Stimulated activated CD4-positive, alpha-beta T cell treated with anti-CD3 and anti-CD28 coated beads, Interleukin-4, amount 100 ng/mL, for 4 hours (primary cell): ENCODE data around the gene DEPDC7.
"Not testable (repeated sequence)": the region's sequence is repeated elsewhere in the genome, so short reads cannot be mapped to it uniquely, and the experiment has no call there.

Source experiments
- DNase-seq, 2 experiments: peaks; one replicate each; pipeline ENCODE4 v3.0.0-alpha.2; 2020

DEPDC7 gene

DNA sequence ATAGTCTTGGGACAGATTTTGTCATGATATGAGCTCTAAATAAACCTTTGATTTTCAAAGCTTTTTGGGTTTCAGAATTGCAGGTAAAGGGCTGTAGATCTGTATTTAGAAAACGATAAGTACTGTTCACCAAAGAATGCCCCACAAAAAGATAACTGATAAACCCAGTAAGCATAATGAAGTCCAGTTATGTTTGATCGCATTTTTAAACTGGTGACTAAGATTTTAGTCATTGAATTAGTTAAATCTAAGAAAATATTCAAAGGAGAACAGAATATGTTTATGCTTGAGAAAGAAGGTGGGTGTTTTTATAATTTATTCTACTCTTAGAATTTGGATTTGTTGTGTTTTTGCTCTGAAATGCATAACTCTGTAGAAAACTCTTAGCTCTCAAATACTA, 11.6 kb downstream of the DEPDC7 start:
- DNase-seq, result no peak

DNA sequence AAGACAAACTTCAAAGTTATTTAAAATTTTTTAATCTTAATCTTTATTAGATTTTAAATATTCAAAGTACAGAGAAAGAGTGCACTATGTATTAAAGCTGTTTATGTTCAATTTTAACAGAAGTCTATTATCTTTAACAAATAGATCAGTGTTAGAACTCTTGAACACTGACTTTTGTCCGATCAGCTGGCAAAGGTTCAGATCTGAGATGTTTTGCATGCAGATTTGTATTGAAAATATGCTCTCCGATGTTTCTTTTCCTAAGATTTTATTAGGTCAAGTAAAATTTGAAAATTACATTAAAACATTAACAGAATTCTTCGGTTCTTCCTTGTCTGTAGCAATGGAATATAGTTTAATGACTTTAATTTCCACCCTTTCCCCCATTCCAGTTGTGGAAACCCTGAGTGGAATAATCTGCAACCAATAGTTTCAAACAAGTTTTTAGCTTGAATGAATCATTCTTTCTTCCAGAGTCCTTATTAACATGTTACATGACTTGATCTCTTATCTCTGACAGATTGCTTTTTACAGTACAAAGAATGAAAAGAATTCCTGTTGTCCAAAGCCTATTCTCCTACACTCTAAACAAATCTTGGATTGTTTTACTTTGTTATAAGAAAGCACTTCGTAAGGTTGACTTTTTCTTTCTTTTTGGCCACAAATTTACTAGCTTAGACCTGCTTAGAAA, 12.3 kb downstream of the DEPDC7 start:
- no peak for DNase-seq

GRCh38 chr11:33028537-33028914, 12.8 kb downstream of the DEPDC7 start:
- DNase-seq, result no peak

- DNase-seq, result not testable (repeated sequence)
These were observed 13.5 kb downstream of the DEPDC7 start for GRCh38 chr11:33029218-33029617.

DNA sequence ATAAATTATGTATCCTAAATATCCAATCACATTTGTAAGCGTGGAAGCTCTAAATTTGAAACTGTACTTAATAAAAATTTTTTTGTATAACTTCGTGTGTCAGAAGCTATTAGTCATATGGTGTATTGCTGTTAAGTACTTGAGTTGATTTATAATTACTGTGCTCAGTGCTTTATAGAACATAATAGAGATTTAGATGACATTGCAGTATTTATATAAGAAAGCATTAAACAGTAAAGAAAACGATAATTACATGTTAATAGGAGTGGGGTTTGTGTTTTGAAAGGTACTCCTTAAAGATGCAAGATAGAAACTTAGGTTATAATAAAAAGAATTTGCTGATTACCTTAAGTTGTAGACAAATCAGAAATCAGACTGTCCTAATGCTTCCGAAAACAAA, 17.8 kb downstream of the DEPDC7 start:
- DNase-seq, result no peak

DNA sequence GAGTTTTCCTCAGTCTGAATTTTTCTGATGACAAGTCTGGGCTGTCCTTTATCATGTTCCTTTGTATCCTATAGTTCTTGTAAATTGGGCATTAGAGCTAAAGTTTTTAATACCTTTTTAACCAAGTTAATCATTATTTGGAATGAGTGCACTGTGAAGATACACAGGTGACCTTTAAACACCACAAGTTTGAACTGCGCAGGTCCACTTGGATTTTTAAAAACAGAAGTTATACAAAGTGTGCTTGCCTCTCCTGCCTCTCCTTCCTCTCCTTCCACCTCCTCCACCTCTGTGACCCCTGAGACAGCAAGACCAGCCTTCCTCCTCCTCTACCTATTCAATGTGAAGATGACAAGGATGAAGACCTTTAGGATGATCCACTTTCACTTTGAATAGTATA, 19.3 kb downstream of the DEPDC7 start:
- no peak for DNase-seq

DNA sequence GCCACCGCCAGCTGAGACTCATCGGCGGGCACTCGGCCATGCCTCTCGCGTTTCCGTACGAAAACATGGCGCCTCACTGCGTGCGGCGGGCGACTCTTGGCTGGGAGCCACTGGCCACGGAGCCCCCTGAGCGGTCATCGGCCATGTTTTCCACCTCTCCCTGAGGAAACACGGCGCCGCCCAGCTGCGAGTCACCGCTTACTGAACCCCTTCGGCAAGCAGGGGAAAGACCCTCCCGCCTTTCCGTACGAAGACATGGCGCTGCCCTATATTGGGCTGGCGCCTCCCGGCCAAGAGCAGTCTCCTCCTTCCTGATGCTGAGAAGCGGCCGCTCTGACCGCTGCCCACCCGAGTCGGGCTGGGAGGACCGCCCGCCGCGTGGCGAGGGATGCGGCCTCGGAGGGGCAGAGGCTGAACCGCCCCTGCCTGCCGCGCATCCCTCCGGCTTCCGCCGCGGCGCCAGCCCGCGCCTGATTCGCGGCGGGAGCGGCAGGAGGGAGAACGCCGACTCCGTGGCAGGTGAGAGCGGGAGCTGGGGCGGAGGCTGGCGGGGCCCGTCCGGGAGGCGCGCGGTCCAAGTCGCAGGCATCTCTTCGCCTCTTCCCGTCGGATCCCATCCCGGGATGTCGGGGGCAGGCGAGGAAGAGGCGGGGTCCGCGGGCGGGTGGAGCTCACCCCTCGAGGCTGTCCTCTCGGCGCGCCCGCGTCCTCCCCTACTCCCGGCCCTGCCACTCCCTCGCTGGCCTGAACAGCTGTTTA, 23.8 kb downstream of the DEPDC7 start, which contains the start of gene TCP11L1:
TCP11L1 (plus strand) TSS at position 299 of the 759 bp plus-strand sequence. CDS start 4,202 bp downstream, outside the sequence.
- DNase-seq, result peak in 1 of 2 experiments; percentile 75

GRCh38 chr11:33040033-33040861, 24.6 kb downstream of the DEPDC7 start:
- peak; percentile 23 to 24 for DNase-seq

DNA sequence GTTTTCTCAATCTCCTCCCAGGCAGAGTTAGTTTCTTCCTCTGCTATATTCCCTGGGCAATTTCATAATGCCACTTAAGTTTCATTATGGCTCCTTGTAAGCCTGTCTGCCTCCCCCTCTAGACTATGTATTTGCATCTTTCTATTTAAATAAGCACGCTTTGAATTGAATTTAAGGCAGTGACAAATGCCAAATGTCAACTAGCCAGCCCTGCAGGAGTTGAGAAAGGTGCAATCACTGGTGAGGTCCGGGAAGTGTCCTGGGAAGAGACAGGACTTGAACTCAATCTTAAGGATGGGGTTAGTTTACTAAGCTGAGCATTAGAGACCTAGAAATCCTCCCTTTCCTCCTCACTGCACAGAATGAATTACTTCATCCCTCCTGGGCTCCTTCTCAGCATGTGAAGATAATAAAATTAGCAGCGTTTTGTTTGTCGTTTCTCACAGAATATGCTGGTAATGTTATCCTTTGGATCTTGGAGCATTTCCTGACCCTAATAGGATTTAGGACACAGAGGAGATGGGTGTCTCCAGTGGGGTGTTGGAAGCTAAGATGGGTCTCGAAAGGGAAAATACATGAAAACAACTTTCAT, 25.3 kb downstream of the DEPDC7 start:
- DNase-seq, result no peak

DNA sequence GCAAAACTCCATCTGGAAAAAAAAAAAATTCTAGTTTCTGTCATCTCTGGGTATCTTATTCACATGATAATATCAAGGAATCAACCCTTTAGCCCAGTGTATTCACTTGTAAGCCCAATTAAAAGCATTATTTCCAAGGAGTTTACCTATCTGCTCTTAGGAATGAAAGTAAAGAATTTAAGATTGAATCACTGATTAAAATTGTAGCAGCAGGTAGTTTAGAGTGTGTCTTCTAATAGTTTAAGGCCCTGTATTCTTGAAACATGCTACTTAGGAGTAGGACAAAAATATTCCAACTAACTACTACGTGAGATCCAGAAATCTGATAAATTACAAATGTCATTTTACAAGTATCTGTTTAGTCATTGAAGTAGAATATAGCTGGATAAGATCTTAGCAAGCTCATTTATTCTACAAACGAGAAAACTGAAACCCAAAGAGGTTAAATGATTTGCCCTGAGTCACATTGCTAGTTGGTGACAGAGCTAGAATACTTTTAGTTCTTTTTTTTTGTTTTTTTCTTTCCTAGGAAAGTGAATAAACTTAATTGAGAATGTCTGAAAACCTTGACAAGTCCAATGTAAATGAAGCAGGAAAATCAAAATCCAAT, 27.6 kb downstream of the DEPDC7 start:
- DNase-seq, result no peak

- DNase-seq, result no peak
These were observed 28.6 kb downstream of the DEPDC7 start for GRCh38 chr11:33044285-33044756.

GRCh38 chr11:33045551-33046255, 30.0 kb downstream of the DEPDC7 start:
- no peak for DNase-seq

GRCh38 chr11:33048701-33049100, 33.0 kb downstream of the DEPDC7 start:
- not testable (repeated sequence) for DNase-seq

DNA sequence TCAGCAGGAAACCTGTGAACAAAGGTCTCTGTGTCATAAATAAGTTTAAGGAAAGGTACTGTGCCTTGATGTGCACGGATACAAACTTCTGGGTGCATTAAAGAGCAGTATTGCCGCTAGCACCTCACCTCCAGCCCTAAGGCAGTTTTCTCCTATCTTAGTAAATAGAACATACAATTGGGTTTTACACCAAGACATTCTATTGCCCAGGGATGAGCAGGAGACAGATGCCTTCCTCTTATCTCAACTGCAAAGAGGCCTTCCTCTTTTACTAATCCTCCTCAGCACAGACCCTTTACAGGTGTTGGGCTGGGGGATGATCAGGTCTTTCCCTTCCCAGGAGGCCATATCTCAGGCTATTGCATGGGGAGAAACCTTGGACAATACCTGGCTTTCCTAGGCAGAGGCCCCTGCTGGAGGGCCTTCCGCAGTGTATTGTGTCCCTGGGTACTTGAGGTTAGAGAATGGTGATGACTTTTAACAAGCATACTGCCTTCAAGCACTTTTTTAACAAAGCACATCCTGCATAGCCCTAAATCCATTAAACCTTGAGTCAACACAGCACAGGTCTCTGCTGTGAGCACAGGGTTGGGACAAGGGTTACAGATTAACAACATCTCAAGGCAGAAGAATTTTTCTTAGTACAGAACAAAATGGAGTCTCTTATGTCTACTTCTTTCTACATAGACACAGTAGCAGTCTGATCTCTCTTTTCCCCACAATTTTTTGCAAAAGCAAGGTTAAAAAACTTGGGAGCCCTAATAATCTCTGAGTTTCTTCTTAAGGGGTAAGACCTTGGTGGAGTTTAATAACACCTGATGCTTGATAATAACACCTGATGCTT, 34.1 kb downstream of the DEPDC7 start:
- DNase-seq, result not testable (repeated sequence)

DNA sequence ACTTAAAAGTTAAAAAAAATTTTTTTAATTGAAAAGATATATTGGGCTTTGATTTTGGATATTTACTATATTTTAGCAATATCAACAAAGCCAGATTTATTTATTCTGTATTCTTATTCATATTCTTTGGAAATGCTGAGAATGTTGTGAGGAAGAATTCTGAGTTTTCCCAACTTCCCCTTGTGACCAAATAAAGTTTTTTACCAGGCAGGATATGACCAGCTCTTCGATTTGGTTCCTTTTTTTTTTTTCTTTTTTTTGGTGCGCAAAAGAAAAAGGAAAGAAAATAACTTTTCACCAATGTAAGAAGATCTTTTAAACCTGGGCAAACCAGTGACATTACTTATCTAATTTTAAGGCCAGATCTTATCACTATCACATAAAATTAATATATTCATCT, 36.6 kb downstream of the DEPDC7 start:
- DNase-seq, result no peak

DNA sequence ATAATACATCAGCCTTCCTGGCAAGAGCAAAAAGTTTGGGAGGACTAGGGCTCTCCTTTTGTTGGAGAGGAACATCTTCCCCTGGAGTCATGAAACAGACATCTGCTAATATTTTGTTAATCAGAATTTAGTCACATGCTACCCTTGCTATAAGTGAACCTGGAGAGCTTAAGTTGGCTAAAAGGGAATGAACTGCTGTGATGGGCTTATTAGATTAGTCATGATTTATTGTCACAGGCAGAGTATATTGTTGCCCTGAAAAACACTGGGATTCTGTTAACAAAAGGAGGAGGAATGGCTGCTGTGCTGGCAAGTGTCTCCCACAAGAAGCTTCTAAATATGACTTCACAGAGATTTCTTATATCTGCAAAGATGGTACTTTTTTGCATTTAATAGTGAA, 39.7 kb downstream of the DEPDC7 start:
- no peak for DNase-seq

GRCh38 chr11:33057284-33057683, 41.6 kb downstream of the DEPDC7 start:
- DNase-seq, result no peak

DNA sequence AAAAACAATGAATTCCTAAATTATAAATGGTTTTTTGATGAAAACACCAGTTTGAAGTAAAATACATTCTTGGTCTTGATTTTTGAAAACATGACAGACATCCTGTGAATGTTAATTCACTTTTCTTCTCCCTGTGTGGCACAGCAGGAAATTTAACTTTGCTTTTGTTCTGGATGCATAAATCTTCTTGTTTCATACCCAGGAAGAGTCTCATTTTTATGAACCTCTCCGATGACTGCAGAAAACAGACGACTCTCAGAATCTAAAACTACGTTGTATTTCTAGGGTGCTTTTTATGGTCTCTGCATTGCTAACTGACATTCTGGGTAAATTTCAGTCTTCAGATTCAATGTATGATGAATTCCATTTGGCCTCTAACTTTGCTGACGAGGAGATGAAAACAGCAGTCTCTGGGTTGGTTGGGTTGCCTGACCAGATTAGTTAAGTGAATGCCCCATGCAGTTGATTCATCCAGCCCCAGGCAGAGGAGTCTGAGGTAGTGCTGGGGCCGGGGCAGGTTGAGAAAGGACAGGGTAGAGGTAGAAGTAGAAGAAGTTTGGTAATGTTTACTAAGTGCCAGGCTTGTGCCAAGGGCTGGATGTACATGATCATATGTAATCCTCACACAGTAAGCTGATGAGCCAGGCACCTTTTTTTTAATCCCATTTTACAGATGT, 43.8 kb downstream of the DEPDC7 start:
- no peak for DNase-seq

GRCh38 chr11:33060271-33060670, 44.6 kb downstream of the DEPDC7 start:
- no peak for DNase-seq

DNA sequence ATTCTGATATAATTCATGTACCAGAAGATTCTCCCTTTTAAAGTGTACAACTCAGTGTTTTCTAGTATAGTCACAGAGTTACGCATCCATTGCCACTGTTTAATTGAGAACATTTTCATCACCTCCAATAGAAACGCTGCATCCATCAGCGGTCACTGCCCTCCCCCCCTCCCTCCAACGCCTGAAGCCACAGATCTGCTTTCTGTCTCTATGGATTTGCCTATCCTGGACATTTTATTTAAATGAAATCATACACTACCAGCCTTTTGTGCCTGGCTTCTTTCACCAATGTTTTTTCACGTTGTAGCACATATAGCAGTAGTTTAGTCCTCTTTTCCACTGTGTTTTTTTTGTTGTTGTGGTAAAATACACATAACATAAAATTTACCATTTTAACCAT, 46.5 kb downstream of the DEPDC7 start:
- DNase-seq, result no peak
